Transverse colon (tissue), 4 donors: ENCODE measurements around the gene SH3GLB2. TPM values are rescaled to one million over a fixed set of nuclear protein-coding genes. Genes with fewer than 3 reads are reported as not detected.

Source experiments
- DNase-seq: peaks from one replicate; pipeline ENCODE4 v3.0.0-alpha.2; 2019
- H3K27ac ChIP-seq, 4 donors: fragments of 200-600 bp; sonication (generic); 2 replicates each; pipeline ENCODE4 v1.5.1; 2016 to 2018; ENCODE audit warnings: inconsistent platforms in 4 of 4
- H3K27me3 ChIP-seq: fragments of 200-600 bp; sonication (generic); 2 replicates; pipeline ENCODE4 v1.5.1; 2017; ENCODE audit warnings: inconsistent platforms
- H3K36me3 ChIP-seq, 4 donors: fragments of 200-600 bp; sonication (generic); 2 replicates each; pipeline ENCODE4 v1.5.1; 2017 to 2019; ENCODE audit warnings: inconsistent platforms in 4 of 4
- H3K4me1 ChIP-seq, 4 donors: fragments of 200-600 bp; sonication (generic); 2 replicates each; pipeline ENCODE4 v1.5.1; 2017 to 2020; ENCODE audit warnings: inconsistent platforms in 4 of 4
- H3K4me3 ChIP-seq, 4 donors: fragments of 200-600 bp; sonication (generic); 1 replicate in 1 of 4; 2 replicates in 3 of 4; pipeline versions ENCODE4 v1.5.1 to v1.6.1; 2017 to 2019; ENCODE audit warnings: inconsistent platforms in 4 of 4
- H3K9me3 ChIP-seq, 2 donors: fragments of 200-600 bp; sonication (generic); 2 replicates each; pipeline ENCODE4 v1.5.1; 2017 to 2019; ENCODE audit warnings: inconsistent platforms in 2 of 2
- EP300 ChIP-seq: sonication (generic); formaldehyde crosslinking; IDR thresholded peaks from one replicate; pipeline ENCODE4 v1.6.1; 2017; ENCODE audit warnings: antibody characterized with exemption, low read depth
- POLR2A ChIP-seq: fragments of 450-650 bp; IDR thresholded peaks from one replicate; pipeline ENCODE4 v1.6.1; 2016; ENCODE audit warnings: antibody characterized with exemption, mild to moderate bottlenecking, moderate library complexity
- POLR2AphosphoS5 ChIP-seq, 3 donors: sonication (generic); formaldehyde crosslinking; IDR thresholded peaks; one replicate each; pipeline ENCODE4 v1.6.1; 2016; ENCODE audit warnings: antibody characterized with exemption in 3 of 3
- WGBS, 2 donors: methylation state at CpG; one replicate each; pipeline ENCODE4 v1.1.5; 2018; ENCODE audit warnings: low coverage in 1 of 2; 5-methylcytosine and 5-hydroxymethylcytosine counted together
- in situ Hi-C, 4 donors: fragments of 200-750 bp; cut with MboI; loops; one replicate each; pipeline versions ENCODE4 v1.15.0 to v1.15.1; 2017; ENCODE audit warnings: low sequenced_read_pairs in 3 of 4, low pct_ligation_motif_present in 1 of 4, low pct_unique_long_range_greater_than_20kb in 1 of 4
- intact Hi-C: fragments of 100-400 bp; cut with DNase I; formaldehyde crosslinking; loops from one replicate; pipeline ENCODE4 v1.15.1; 2023; ENCODE audit warnings: low total_unique reads
- total RNA-seq, 4 donors: library from RNA; depleted of rRNA; stranded (reverse); fragments of >200 nt; gene quantifications; one replicate each; pipeline ENCODE4 v1.1.0, GENCODE V29; 2016
- TF ChIP-seq, protein P1 (sequence below), 5 experiments: fragments of 200-600 bp in 3 of 5; fragments of 450-650 bp in 2 of 5; sonication (generic) in 3 of 5; IDR thresholded peaks; 1 replicate in 2 of 5; 2 replicates in 3 of 5; pipeline ENCODE4 v1.5.1; 2016 to 2017; ENCODE audit warnings: antibody characterized with exemption in 5 of 5, inconsistent platforms in 3 of 5, mild to moderate bottlenecking in 2 of 5, moderate library complexity in 1 of 5

The SH3GLB2 gene
- total RNA-seq, 4 donors from 2014 or later: 184 to 391 (median 224) TPM

DNA sequence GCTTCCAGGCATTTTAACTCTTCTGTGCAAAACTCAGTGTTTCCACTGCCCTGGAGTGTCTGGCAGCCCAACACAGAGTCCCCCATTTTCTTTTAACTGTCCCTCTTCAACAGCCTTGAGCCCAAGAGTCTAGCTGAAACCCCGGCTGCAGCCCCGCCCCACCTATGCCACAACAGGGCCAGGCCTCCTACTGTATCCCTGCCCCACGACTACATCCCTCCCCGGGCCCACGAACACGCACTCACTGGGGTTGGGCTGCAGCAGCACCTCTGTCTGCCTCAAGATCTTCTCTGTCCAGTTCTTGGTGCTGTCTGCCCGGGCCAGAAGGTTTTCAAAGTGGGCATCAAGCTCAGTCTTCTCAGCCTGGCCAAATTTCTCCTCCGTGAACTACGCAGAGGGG, 6.1 kb downstream of the SH3GLB2 start:
- Histone ChIP-seq H3K4me1 (peaks cover 19 to 22% (median 20%) of the 10 kb centered on the region in 4 donors), H3K27me3 (no peaks in the 10 kb centered on the region), H3K4me3 (no peak overlapping the region), H3K36me3 (peaks cover 0 to 11% (median 3%) of the 10 kb centered on the region in 4 donors), H3K27ac (peak overlapping the region in 1 of 4 donors; percentile 0), H3K9me3 (no peaks in the 10 kb centered on the region)
- intact Hi-C loops (no loop called here), in situ Hi-C loops (no loop called here)
- 89% methylated on average over 9 of the region's 9 CpGs for WGBS, 2 donors
- TF ChIP-seq, protein P1, sequence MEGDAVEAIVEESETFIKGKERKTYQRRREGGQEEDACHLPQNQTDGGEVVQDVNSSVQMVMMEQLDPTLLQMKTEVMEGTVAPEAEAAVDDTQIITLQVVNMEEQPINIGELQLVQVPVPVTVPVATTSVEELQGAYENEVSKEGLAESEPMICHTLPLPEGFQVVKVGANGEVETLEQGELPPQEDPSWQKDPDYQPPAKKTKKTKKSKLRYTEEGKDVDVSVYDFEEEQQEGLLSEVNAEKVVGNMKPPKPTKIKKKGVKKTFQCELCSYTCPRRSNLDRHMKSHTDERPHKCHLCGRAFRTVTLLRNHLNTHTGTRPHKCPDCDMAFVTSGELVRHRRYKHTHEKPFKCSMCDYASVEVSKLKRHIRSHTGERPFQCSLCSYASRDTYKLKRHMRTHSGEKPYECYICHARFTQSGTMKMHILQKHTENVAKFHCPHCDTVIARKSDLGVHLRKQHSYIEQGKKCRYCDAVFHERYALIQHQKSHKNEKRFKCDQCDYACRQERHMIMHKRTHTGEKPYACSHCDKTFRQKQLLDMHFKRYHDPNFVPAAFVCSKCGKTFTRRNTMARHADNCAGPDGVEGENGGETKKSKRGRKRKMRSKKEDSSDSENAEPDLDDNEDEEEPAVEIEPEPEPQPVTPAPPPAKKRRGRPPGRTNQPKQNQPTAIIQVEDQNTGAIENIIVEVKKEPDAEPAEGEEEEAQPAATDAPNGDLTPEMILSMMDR (IDR thresholded peaks at IDR 0.05): no peak
- TF ChIP-seq POLR2AphosphoS5 (IDR thresholded peaks at IDR 0.05) (no peak), EP300 (no peak), POLR2A (no peak)
- no peak for DNase-seq

DNA sequence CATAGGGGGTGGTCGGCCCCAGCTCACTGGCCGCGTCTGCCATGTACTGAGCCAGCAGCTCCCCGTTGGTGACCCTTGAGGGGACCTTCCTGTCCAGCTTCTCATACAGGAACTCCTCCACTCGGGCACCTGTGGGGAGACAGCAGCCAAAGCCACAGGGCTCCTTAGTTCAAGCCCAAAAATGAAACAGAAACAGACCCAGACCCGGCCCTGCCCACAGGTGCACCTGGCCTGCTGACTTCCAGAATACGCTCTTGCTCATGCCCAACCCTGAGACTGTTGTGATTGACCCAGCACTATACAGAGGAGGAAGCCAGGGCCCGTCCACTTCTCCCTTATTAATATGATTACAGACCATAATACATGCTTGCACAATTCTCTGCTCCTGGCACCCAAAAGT, 7.0 kb downstream of the SH3GLB2 start:
- H3K27ac ChIP-seq: peak overlapping the region in 1 of 4 donors; percentile 45
- WGBS, 2 donors: 55 to 94% methylated on average over 3 to 8 of the region's 8 CpGs
- no peaks in the 10 kb centered on the region for H3K27me3 ChIP-seq
- TF ChIP-seq, protein P1 (IDR thresholded peaks at IDR 0.05): no peak
- TF ChIP-seq EP300 (no peak), POLR2AphosphoS5 (IDR thresholded peaks at IDR 0.05) (no peak), POLR2A (no peak)
- intact Hi-C loops (no loop called here), in situ Hi-C loops (no loop called here)
- no peaks in the 10 kb centered on the region for H3K9me3 ChIP-seq
- DNase-seq: peak; percentile 62
- no peak overlapping the region for H3K4me3 ChIP-seq
- peaks cover 0 to 14% (median 3%) of the 10 kb centered on the region in 4 donors for H3K36me3 ChIP-seq
- H3K4me1 ChIP-seq: peaks cover 10 to 12% (median 11%) of the 10 kb centered on the region in 4 donors

- 95 to 100% methylated on average over 2 to 8 of the region's 8 CpGs for WGBS, 2 donors
- Histone ChIP-seq H3K27ac (no peak overlapping the region), H3K9me3 (no peaks in the 10 kb centered on the region), H3K36me3 (peaks cover 0 to 34% (median 16%) of the 10 kb centered on the region in 4 donors), H3K4me3 (no peak overlapping the region), H3K4me1 (no peaks in the 10 kb centered on the region), H3K27me3 (no peaks in the 10 kb centered on the region)
- TF ChIP-seq POLR2AphosphoS5 (IDR thresholded peaks at IDR 0.05): no peak
- no peak for TF ChIP-seq EP300
- TF ChIP-seq, protein P1 (IDR thresholded peaks at IDR 0.05): no peak
- no peak for TF ChIP-seq POLR2A
- intact Hi-C loops (no loop called here), in situ Hi-C loops (no loop called here)
- DNase-seq: no peak
Observed at GRCh38 chr9:129014608-129015007, 13.5 kb downstream of the SH3GLB2 start.

DNA sequence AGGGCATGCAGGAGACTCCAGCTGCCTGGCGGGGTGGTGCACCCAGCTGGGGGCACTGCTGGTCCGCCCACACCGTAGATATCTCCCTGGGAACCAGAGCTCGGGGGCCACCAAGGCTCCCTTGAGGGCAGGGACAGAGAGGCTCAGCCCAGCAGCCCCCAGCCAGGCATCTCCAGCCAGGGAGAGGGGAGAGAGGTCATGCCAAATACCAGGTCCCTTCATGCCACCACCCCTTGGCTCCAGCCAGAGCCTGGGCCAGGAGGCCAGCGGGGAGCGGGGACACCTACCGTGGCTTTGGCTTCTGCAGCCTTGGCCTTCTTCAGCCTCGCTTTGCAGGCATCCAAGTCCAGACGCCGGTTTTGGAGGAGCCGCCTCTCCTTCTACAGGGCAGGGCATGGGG, 14.0 kb downstream of the SH3GLB2 start:
- intact Hi-C loops: no loop called here
- peaks cover 0 to 34% (median 16%) of the 10 kb centered on the region in 4 donors for H3K36me3 ChIP-seq

More for the DNA sequence above, 14.0 kb downstream of the SH3GLB2 start:
- 97% methylated on average over 11 of the region's 11 CpGs; no CpG with 5 or more reads in 1 of the 2 donors for WGBS, 2 donors
- Histone ChIP-seq H3K27me3 (no peaks in the 10 kb centered on the region), H3K9me3 (no peaks in the 10 kb centered on the region), H3K27ac (no peak overlapping the region), H3K4me3 (no peak overlapping the region), H3K4me1 (no peaks in the 10 kb centered on the region)
- TF ChIP-seq, protein P1 (IDR thresholded peaks at IDR 0.05): no peak
- TF ChIP-seq POLR2A (no peak), EP300 (no peak), POLR2AphosphoS5 (IDR thresholded peaks at IDR 0.05) (no peak)
- DNase-seq: no peak
- in situ Hi-C loops: no loop called here
